ENCODE results near the gene CLIP2.
"Not testable (repeated sequence)": the region's sequence is repeated elsewhere in the genome, so short reads cannot be mapped to it uniquely, and the experiment has no call there.

Gene CLIP2

DNA sequence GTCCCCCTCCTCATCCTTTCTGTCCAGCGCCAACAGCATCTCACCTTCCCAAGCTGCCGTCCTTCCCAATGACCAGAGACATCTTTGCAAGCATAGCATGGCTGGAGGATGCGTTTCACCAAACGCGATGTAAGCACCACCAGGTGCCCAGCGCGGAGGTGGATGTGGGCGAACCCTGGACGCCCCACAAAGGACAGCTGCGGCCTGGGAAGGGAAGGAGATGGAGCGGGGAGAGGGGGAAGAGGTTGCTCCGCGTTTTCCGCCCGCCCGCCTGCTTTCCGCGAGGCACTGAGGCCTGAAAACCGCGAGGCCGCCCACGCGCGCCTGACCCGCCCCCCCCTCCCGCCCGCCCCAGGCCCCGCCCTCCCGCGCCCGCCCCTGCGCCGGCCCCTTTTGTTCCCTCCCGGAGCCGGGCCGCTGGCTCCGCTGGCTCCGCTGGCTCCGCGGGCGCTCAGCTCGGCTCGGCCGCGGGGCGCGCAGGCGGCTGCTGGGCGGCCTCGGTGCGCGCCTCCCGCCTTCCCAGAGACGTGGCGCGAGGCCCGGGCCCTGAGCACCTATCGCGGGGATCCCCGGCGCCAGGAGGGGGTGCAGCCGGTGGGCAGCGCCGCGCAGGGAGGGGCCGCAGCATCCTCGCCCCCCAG is at the start of gene CLIP2:
Gene CLIP2, plus strand, starts transcription at position 390 of the 641 bp plus-strand sequence. CDS start 28,140 bp downstream, outside the sequence.
- DNase-seq (ENCODE audit: low read depth), result peak; percentile 66

DNA sequence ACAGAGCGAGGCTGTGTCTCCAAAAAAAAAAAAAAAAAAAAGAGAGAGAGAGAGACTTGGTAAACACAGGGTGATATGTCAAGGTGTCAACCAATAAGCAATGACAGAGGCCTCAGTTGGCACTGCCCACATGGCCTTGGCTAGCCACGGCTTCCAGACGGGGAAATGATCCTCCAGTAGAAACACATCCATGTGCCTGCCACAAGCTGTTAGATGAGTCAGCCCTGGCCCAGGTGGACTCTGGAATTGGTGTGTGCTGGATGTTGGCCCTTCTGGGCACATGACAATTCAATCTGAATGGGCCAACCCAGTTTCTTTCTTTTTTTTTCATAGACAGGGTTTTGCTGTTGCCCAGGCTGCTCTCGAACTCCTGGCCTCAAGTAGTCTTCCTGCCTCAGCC is 48.7 kb upstream of the CLIP2 start:
- no peak for DNase-seq (ENCODE audit: low read depth)

DNA sequence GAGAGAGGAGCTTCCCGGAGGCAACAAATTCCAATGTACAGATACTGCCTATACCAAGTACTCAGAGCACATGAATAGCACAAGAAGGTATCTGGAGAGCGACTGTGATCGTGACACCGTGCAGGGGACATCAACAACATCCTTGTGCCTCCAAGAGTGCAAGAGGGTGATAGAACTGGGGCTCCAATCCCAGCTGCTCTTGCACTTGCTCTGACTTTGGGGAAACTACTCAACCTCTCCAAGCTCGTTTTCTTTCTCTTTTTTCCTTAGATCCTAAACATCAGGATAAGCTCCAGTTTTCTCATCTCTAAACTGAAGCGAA is 47.1 kb upstream of the CLIP2 start:
- DNase-seq (ENCODE audit: low read depth), result no peak

DNA sequence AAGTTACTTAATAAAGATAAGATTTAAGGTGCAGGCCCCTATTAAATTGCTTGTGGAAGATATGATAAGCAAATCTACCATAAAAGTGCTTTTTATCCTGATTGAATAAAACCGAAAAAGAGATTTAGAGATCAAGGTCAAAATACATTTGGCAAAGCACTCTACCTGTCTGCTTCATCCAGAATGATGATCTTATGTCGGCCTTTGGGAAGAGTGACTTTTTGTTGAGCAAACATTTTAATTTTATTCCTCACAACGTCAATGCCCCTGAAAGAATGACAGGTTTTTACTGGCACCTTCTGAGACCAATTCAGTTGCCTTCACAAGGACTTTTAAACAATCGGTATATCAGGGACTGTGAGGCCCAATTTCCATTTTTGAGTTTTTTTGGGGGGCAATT is 42.7 kb upstream of the CLIP2 start:
- no peak for DNase-seq (ENCODE audit: low read depth)

DNA sequence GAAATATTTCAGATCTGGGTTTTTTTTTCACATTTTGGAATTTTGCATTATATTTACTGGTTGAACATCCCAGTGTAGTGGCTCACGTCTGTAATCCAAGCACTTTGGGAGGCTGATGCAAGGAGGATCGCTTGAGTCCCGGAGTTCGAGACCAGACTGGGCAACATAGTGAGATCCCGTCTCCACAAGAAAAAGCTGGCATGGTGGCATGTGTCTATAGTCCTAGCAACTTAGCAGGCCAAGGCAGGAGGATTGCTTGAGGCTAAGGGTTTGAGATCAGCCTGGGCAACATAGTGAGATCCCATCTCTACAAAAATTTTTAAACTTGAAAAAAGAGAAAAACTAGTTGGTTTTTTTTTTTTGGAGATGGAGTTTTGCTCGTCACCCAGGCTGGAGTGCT is 41.1 kb upstream of the CLIP2 start:
- no peak for DNase-seq (ENCODE audit: low read depth)

DNA sequence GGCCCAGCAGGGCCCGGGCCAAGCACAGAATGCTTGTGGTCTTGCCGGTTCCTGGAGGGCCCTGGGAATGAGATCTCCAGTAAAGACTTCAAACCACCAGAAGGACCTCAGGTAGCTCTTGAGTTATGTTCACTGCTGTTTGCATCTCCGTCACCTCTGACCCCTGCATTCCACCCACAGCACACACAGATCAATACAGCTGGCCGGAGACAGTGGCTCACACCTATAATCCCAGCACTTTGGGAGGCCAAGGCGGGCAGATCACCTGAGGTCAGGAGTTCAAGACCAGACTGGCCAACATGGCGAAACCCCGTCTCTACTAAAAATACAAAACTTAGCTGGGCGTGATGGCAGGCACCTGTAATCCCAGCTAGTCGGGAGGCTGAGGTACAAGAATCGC is 40.1 kb upstream of the CLIP2 start:
- not testable (repeated sequence) for DNase-seq (ENCODE audit: low read depth)

DNA sequence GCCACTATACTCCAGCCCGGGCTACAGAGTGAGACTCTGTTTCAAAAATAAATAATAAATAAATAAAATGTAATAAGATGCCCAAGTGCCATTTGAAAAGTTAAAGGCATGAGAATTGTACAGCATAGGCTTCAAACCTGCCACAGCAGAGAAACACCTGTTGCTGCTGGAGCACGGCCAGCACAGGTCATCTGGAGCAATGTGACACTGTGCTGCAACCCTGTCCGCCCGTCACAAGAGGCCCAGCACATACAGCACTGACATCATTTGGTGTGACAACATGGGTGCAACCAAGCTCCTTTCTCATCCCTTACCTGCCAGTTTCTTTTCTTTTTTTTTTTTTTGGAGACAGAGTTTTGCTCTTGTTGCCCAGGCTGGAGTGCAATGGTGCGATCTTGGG is 36.3 kb upstream of the CLIP2 start:
- DNase-seq (ENCODE audit: low read depth), result no peak

DNA sequence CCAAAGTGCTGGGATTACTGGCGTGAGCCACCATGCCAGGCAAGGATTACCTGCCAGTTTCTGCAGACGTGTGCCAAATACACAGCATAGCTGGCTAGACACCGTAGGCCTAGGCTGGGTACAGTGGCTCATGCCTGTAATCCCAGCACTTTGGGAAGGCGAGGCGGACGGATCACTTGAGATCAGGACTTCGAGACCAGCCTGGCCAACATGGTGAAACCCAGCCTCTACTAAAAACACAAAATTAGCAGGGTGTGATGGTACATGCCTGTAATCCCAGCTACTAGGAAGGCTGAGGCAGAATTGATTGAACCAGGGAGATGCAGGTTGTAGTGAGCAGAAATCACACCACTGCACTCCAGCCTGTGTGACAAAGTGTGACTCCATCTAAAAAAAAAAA is 35.9 kb upstream of the CLIP2 start:
- DNase-seq (ENCODE audit: low read depth), result no peak

DNA sequence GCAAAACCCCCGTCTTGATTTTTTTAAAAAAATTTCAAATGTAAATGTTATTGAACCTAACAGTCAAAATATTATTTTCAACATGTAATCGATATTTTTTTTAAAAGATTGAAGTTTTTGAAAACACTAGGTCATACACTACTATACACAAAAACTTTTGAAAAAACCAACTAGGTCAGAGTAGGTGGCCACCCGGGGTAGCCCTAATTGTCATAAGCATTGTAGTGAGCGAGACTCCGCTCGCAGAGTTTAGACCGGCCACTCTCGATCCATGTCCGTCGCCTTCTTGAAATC is 35.4 kb upstream of the CLIP2 start:
- DNase-seq (ENCODE audit: low read depth), result no peak

DNA sequence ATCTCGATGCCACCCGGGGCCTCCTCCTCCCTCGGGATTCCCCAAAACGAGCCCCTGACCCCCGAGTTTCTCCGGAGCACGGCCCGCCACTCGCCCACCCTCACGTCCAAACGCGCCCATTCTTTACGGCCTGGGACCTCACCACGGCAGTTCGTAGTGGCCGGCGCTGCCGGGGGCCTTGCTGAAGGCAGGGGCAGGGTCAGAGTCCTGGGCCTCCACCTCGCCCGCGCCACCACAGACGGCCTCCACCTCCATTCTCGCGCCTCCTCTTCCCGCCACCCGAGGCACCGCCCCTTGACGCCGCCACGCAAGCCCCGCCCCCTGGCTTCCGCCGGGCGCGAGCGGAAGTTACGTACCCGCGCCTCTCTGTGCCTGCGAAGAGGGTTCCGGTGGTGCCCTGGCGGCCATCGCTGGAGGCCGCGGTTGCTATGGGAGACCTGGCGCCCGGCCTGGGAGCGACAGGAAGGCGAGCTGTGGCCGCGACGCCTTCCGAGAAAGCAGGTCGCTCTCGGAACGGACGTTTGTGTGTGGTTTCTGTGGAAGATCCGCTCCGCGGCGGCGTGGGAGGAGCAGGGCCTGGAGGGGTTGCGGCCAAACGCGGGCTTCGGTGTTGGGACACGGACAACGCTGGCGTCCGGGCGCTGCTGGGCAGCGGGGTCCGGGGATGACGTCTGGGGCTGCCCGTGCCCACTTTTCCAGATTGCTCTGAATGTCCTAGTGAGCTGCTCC is 34.9 kb upstream of the CLIP2 start, which contains the start of gene RFC2:
Gene RFC2, minus strand, starts transcription at position 271 of the 729 bp plus-strand sequence. Its CDS starts 16 bp downstream, at position 255.
- peak; percentile 91 for DNase-seq (ENCODE audit: low read depth)

DNA sequence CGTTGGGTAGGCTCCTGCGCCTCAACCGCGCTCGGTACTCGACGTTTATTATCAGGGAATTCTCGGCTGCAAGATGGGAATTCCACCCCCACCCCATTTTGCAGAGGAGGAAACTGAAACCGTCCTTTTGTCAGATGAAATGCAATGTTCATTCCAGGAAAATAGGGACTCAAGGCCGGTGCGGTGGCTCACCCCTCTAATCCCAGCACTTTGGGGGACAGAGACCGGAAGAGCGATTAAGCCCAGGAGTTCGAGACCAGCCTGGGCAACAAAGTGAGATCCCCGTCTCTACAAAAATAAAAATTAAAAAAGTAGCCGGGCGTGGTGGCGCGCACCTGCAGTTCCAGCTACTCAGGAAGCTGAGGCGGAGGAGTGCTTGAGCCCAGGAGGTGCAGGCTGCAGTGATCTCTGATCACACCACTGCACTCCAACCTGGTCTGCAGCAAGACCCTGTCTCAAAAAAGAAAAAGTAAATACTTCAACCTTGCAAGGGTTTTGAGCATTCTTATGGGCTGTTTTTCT is 34.3 kb upstream of the CLIP2 start:
- no peak for DNase-seq (ENCODE audit: low read depth)

DNA sequence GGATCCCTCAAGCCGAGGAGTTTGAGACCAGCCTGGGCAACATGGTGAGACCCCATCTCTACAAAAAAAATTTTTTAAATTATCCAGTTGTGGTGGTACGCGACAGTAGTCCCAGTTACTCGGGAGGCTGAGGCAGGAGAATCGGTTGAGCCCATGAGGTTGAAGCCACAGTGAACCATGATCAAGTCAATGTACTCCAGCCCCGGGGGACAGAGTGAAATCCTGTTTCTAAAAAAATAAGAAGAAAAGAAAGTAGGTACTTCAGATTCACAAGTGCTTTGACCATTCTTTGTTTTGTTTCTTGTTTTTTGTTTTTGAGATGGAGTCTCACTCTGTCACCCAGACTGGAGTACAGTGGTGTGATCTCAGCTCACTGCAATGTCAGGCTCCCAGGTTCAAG is 33.7 kb upstream of the CLIP2 start:
- DNase-seq (ENCODE audit: low read depth), result not testable (repeated sequence)

DNA sequence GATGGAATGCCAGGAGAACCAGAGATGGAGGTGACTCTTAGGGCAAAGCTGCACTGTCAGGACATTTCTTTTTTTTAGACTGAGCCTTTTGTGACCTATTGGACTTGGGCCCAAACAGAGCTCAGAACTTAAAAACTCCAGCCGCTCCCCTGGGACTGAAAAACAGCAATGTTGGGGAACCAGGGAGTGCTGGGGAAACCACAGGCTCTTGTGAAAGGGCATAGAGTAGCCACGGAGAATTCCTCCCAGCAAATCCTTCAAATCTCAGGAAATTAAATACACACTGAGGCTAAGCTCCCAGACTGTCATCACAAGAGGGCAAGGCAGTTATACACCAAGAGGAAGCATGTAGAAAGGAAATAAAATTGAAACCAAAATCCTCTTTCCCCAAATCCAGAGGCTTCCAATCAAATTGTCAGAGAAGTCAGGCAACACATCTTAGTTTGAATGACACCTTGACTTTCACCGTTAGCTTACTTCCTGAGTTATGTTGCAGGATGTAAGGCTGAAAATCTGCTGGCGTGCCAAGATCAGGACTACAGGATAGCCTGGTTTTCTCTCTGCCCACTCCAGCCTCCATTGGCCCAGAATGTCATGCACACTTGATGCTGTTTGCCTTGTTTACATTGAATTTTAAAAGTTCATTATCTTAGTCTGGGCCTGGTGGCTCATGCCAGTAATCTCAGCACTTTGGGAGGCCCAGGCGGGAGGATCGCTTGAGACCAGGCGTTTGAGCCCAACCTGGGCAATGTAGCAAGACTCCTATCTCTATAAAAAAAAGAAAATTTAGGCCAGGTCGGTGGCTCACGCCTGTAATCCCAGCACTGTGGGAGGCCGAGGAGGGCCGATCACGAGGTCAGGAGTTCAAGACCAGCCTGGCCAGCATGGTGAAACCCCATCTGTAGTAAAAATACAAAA is 32.5 kb upstream of the CLIP2 start:
- no peak for DNase-seq (ENCODE audit: low read depth)

DNA sequence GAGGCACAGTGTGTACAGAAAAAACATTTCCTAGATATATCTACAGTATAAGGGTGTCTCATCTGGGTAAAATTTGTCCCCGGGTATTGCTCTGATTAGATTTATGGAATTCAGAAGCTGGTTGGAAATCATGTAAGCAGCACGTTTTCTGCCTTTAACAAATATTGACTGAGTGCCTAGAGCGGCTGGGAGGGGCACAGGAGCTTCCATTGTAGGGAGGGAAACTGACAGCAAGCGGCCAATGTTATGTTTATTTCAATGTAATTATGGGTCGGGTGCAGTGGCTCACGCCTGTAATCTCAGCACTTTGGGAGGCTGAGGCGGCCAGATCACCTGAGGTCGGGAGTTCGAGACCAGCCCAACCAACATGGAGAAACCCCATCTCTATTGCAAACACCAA is 30.6 kb upstream of the CLIP2 start:
- no peak for DNase-seq (ENCODE audit: low read depth)

DNA sequence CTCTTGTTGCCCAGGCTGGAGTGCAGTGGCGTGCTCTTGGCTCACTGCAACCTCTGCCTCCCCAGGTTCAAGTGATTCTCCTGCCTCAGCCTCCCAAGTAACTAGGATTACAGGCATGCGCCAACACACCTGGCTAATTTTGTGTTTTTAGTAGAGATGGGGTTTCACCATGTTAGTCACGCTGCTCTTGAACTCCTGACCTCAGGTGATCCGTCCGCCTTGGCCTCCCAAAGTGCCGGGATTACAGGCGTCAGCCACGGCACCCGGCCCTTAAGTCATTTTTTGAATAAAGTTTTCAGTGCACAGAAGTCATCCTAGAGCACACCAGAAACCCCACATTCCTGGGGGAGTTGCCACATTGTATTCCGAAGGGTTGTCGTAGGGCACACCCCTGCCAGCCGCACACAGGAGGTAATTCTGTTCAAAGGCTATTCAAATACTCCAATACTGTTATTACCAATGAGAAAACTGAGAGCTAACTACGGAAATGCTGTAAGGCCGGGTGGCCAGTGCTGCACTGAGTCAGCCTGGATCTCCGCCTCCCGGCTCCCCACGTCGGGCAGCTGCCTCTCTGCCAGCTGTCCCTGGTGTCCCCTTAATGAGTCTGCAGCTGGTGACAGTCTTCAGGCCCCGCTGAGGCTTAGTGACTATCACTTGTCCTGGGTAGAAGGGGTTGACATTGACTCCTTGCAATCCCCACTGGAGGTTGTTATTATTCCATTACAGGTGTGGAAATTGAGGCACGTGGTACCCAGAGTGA is 26.4 kb upstream of the CLIP2 start:
- DNase-seq (ENCODE audit: low read depth), result no peak

DNA sequence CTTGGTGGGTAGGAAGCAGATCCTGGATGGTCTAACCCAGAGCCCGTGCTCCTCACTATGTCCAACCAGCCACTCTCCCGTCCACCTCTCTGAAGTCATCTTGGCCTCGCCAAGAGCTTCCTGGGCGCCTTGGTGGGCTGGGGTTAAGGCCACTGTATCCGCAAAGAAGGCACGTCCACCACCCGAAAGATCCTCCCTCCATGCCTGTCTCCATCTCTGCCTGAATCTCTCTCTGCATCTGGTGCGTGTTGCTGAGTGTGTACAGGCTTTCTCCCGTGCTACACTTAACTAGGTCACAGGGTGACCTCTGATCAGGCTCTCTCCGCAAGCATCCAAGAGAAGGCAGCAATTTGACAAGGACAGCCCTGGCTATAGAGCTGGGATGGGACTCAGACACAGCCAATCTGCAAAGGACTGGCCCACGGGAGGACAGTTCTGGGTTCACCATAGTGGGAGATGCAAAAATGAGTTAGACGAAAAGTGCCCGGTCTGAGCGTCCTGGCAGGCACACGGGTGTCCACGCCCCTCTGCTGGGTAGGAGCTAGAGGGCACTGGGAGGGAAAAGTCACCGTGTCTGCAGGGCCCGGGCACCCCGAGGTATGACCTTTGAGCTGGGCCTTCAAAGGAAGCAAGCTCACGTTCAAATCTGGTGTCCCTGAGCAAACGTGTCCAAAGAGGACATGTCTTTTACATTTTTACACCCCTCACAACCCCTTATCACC is 25.6 kb upstream of the CLIP2 start:
- DNase-seq (ENCODE audit: low read depth), result no peak

DNA sequence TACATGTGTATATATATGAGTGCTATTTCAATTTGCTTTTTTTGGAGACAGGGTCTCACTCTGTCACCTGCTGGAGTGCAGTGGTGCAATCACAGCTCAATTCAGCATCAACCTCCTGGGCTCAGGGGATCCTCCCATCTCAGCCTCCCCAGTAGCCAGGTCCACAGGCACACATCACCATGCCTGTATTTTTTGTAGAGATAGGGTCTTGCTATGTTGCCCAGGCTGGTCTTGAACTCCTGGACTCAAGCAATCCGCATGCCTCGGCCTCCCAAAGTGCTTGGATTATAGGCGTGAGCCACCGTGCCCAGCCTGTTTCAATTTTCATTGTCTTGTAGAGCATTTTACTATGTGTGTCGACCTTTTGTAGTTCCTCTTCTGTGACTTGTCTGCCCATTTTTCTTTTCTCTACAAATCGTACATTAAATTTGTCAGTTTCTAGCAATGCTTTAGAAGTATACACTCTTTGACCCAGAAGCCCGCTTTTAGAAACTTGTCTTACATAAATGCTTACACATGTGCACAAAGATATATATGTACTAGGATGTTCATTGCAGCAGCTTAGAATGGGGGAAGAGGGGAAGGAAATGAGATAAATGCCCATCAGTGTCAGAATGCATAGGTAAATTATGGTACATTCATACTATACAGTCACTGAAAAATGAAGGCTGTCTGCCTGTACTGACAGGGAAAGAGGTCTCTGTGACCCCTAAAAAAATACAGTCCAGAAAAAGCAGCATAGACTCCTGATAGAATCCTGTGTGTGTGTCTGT is 22.8 kb upstream of the CLIP2 start:
- DNase-seq (ENCODE audit: low read depth), result no peak

DNA sequence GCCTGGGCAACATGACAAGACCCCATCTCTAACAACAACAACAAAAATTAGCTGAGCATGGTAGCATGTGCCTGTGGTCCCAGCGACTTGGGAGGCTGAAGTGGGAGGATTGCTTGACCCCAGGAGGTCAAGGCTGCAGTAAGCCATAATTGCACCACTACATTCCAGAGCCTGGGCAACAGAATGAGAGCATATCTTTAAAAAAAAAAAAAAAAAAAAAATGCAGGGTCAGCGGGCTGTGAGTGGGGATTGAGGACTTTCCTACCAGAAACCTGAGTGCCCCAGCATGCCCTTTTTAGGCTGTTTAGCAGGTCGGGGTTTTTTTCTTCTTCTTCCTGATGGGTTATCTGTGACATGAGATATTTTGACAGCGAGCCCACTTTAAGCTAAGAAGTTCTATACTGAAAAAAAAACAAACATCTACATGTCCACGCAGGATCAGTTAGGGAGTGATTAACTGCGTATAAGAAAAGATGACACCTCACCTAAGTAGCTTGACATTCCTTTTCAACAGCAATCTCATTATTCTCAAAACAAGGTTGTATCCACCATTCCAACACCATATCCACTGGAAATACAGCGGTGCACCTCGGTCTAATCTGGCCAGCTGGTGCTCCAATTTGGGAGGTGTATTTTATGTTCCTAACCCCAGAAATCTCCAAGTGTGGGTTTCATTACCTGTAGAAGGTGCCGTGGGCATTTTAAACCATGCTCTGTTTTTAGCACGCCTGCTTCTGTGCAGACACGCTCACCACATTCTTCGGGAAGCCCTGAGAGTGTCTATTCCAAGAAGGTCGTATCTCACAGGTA is 21.2 kb upstream of the CLIP2 start:
- DNase-seq (ENCODE audit: low read depth), result no peak

DNA sequence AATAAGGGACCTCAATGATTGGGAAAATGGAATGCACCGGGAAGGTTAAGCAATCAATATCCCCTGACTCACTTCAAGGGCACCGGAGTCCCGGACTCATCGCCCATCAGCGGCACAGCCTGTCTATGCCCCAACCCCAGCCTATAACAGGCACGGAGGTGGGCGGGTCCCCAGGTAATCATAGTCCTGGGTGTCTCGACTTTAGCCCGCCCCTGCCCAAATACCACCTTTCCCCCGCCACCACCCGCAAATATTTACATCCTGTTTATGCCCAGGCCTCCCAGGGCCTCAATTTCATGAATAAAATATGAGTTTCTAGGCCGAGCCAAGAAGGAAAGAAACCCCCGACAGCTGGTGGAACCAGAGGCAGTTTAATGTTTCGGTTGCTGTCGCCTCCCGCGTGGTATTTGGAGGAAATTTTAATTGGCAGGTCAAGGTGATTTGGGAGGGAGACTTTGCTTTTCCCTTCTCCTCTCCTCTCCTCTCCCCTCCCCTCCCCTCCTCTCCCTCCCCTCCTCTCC is 19.4 kb upstream of the CLIP2 start:
- peak; percentile 16 for DNase-seq (ENCODE audit: low read depth)
